Activated CD8-positive, alpha-beta memory T cell treated with anti-CD3 and anti-CD28 coated beads, Interleukin-2, amount 10 ng/mL, durations not matched to agents 7 days and 5 days (primary cell): ENCODE data around the gene CHRM2. TPM values are rescaled to one million over a fixed set of nuclear protein-coding genes. Genes with fewer than 3 reads are reported as not detected.

Experiments used
- ATAC-seq: fragments of 150-1000 bp; cut with Tn5 transposase; one replicate; pipeline ENCODE4 v1.10.0; 2021; ENCODE audit warnings: moderate library complexity
- CTCF ChIA-PET: fragments of 350-600 bp; sonication (Branson Sonifier 250); formaldehyde crosslinking; loops from one replicate; lab custom pipeline; 2021; ENCODE audit warnings: antibody characterized with exemption; lab: Charles Lee
- DNase-seq: peaks from one replicate; pipeline ENCODE4 v3.0.0-alpha.2; 2020
- H3K27ac Mint-ChIP-seq: one replicate; pipeline ENCODE4 v1.8.0; 2021; ENCODE audit warnings: mild to moderate bottlenecking, mixed read lengths
- H3K27me3 Mint-ChIP-seq: one replicate; pipeline ENCODE4 v1.8.0; 2021; ENCODE audit warnings: mixed read lengths
- H3K36me3 Mint-ChIP-seq: one replicate; pipeline ENCODE4 v1.8.0; 2021; ENCODE audit warnings: mild to moderate bottlenecking, mixed read lengths
- H3K4me1 Mint-ChIP-seq: one replicate; pipeline ENCODE4 v1.8.0; 2021; ENCODE audit warnings: mixed read lengths
- H3K4me3 Mint-ChIP-seq: one replicate; pipeline ENCODE4 v1.8.0; 2021; ENCODE audit warnings: mild to moderate bottlenecking, moderate library complexity, mixed read lengths
- H3K9me3 Mint-ChIP-seq: one replicate; pipeline ENCODE4 v1.8.0; 2022; ENCODE audit warnings: low read depth, mixed read lengths
- total RNA-seq, 2 experiments: library from RNA; stranded (reverse); gene quantifications; one replicate each; pipeline ENCODE4 v1.2.3, GENCODE V29; 2021

CHRM2 gene
- total RNA-seq, 2 experiments from 2014 or later: not detected

DNA sequence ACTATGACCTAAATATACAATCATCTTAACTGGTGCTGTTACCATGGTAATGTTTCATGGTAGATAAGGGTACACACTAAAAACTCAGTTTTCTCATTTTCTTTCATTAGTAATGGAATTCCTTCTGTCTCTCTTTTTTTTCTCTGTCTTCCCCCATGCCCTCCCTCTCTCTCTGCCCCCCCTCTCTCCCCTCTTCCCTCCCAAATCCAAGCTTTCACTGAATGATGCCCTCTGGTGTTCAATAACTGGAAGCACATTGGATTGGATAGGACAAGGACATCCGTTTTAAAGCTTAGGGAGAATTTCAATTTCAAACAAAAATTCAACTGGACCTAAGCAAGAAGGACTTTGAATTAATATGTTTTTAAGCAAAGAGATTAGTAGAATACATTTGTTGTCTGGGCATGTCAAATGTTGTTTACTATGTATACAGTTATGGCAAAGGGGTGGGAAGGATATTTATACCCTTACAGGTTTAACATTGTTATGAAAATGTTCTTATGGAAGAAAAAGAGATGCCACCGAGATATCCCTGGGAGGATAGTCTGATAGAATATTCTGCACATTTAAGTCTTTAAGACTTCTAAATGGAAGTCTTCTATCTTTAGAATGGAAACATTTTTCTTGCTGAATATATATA lies 6.1 kb downstream of the CHRM2 start:
- no peak overlapping the region for H3K27ac Mint-ChIP-seq
- no peaks in the 10 kb centered on the region for H3K4me1 Mint-ChIP-seq
- CTCF ChIA-PET: interaction anchor here (0.9 kb wide), 1 partner anchor 10 kb away, joined by 3 read pairs; no protein-coding TSS in a partner anchor
- H3K9me3 Mint-ChIP-seq: no peaks in the 10 kb centered on the region
- DNase-seq (no peak), ATAC-seq (no peak)
- H3K4me3 Mint-ChIP-seq: no peak overlapping the region
- H3K27me3 Mint-ChIP-seq: peaks cover 26% of the 10 kb centered on the region
- peaks cover 2% of the 10 kb centered on the region for H3K36me3 Mint-ChIP-seq

DNA sequence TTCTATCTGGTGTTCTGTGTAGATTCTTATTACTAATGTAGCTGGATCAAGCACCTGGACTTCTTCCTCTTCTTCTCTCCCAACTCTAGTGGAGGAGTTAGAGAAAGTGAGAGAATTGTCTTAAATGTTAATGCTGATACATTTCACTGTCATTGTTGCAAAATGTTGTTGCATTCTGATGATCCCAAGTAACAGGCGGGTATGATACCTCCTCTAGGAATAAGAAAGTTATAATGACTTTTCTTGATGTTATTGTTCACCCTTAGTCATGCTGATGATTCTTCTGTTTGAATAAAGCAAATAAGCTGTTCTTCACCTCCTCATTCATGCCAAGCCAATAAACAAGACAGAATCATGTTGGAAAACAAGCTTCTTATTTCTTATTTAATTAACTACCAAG lies 9.1 kb downstream of the CHRM2 start:
- Mint-ChIP-seq H3K27ac (no peak overlapping the region), H3K9me3 (no peaks in the 10 kb centered on the region), H3K27me3 (no peaks in the 10 kb centered on the region), H3K4me1 (no peaks in the 10 kb centered on the region), H3K4me3 (no peak overlapping the region), H3K36me3 (no peaks in the 10 kb centered on the region)
- CTCF ChIA-PET: no interaction called here
- ATAC-seq (no peak), DNase-seq (no peak)

DNA sequence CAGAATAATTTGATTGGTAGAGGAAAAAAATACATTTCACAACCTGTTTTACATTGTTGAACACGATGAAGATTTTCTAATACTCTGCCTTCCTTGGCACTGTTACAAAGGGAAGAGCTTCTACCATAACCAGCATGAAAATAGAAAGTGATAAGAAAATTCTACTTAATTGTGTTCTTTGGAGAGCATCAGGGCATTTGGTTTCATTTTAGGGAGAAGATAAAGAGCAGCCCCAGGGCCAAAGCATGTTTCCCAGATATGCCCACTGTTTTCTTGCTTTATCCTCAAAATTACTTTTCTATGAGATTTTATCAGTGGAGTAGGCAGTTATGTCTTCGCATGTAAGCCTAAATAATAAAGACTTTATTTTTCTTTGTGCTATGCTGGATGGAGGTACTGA lies 9.5 kb downstream of the CHRM2 start:
- CTCF ChIA-PET: no interaction called here
- Mint-ChIP-seq H3K4me3 (no peak overlapping the region), H3K36me3 (no peaks in the 10 kb centered on the region)

DNA sequence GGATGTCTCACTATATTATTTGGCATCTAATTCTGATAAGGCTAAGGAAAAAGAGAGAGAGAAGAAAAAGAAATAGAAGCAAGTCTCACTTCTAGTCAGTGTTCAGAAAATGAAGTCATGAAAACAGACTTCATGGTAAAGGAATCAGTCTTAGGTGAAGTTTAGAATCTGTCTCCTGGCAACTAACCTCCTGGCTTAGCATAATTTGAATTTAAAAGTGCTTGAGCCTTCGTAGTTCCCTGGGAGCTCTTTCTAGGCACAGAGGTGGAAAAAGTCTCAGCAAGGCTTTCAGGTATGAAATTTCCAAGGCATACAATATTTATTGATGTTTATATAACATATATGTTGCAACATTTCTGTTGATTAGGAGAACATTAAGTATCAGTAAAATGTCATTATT lies 10.4 kb downstream of the CHRM2 start:
- no peaks in the 10 kb centered on the region for H3K27me3 Mint-ChIP-seq
- ATAC-seq (no peak), DNase-seq (no peak)
- no peaks in the 10 kb centered on the region for H3K4me1 Mint-ChIP-seq
- no peak overlapping the region for H3K4me3 Mint-ChIP-seq
- H3K27ac Mint-ChIP-seq: no peak overlapping the region
- CTCF ChIA-PET: no interaction called here
- H3K9me3 Mint-ChIP-seq: no peaks in the 10 kb centered on the region
- H3K36me3 Mint-ChIP-seq: no peaks in the 10 kb centered on the region

More for the DNA sequence above, 9.5 kb downstream of the CHRM2 start:
- H3K27me3 Mint-ChIP-seq: no peaks in the 10 kb centered on the region
- H3K9me3 Mint-ChIP-seq: no peaks in the 10 kb centered on the region
- DNase-seq (no peak), ATAC-seq (no peak)
- no peak overlapping the region for H3K27ac Mint-ChIP-seq
- no peaks in the 10 kb centered on the region for H3K4me1 Mint-ChIP-seq

DNA sequence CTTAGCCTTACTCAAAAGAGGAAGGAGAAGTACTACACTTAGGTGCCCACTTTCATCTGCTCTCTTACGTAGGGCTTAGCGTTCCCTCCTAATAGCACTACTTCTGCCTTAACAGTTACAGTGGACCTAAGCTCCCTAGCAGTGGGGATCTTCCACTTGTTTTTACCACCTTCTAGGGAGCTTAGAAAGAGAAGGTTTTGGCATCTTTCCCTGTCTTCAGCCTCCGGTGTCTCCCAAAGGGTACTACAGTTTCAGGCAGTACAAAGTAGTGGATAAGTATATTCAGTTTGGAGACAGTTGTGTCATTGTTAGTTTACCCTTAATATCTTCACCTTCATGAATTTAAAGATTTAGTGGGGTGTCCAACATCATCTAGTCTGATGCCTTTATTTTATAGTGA lies 14.6 kb downstream of the CHRM2 start:
- no peak overlapping the region for H3K27ac Mint-ChIP-seq
- no peaks in the 10 kb centered on the region for H3K27me3 Mint-ChIP-seq
- DNase-seq: no peak
- peaks cover 2% of the 10 kb centered on the region for H3K9me3 Mint-ChIP-seq
- no peak overlapping the region for H3K4me3 Mint-ChIP-seq
- CTCF ChIA-PET: no interaction called here
- H3K36me3 Mint-ChIP-seq: no peaks in the 10 kb centered on the region
- ATAC-seq: no peak
- no peaks in the 10 kb centered on the region for H3K4me1 Mint-ChIP-seq

DNA sequence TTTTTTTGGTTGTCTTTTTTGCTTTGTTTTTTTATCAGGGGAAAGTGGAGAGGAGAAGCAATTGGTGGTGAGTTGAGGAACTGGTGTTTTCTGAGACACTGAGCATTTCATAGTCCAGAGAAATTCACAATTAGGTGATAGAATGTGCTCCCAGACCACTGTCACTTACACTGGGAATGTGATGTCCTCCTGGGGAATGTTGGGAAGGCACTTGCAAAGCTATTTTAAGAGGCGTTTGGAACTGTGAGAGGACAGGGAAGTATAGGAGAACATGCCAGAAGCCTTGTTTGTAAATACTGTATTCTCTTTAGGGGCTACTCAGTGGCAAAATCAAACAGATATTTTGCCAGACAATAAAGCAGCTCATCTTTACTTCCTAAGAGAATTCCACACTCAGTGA lies 16.0 kb downstream of the CHRM2 start:
- Mint-ChIP-seq H3K9me3 (peaks cover 2% of the 10 kb centered on the region), H3K27me3 (no peaks in the 10 kb centered on the region), H3K36me3 (no peaks in the 10 kb centered on the region), H3K4me1 (no peaks in the 10 kb centered on the region), H3K27ac (no peak overlapping the region), H3K4me3 (no peak overlapping the region)
- no peak for ATAC-seq
- CTCF ChIA-PET: interaction anchor here (0.8 kb wide), 1 partner anchor 10 kb away, joined by 3 read pairs; no protein-coding TSS in a partner anchor
- no peak for DNase-seq

DNA sequence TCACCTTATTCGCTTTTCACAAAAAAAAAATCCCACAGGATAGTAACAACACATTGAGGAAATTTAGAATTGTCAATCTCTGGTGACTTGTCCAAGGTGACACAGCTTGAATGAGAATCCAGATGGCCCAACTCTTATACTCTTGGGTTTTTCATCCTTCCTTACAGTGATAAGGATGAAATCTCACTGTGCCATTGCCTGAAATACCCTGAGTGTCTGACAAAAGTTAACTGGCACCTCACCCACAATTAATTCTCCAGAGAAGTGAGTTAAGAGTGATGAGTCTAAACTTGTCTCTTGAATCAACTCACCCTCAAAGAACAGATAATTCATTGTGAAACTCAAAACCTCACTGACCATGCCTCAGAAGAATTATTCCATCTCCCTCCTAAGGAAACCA lies 18.9 kb downstream of the CHRM2 start:
- Mint-ChIP-seq H3K27ac (no peak overlapping the region), H3K4me1 (no peaks in the 10 kb centered on the region), H3K27me3 (no peaks in the 10 kb centered on the region), H3K36me3 (no peaks in the 10 kb centered on the region), H3K4me3 (no peak overlapping the region), H3K9me3 (peaks cover 3% of the 10 kb centered on the region)
- CTCF ChIA-PET: no interaction called here
- DNase-seq (no peak), ATAC-seq (no peak)

DNA sequence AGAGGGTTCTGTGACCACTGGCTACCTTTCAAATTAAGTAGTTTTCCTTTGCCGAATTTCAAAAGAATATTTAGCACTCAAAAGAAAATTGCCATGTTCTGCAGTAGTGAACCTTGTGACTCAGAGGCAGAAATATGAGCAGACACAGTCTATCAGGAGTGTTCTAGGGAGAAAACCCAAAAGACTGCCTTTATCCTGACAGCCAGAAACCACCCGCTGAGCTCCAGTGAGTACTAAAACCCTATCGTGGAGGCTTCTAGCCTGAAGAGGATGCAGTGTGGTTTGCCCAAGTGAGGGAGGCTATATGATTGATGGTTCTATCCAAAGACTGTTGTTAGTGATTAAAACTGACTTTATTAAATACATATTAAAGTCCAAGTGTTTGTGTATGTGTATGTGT lies 21.9 kb downstream of the CHRM2 start:
- H3K4me3 Mint-ChIP-seq: no peak overlapping the region
- DNase-seq (no peak), ATAC-seq (no peak)
- no peaks in the 10 kb centered on the region for H3K36me3 Mint-ChIP-seq
- CTCF ChIA-PET: no interaction called here
- H3K27ac Mint-ChIP-seq: no peak overlapping the region
- no peaks in the 10 kb centered on the region for H3K4me1 Mint-ChIP-seq
- H3K9me3 Mint-ChIP-seq: peaks cover 6% of the 10 kb centered on the region
- no peaks in the 10 kb centered on the region for H3K27me3 Mint-ChIP-seq

DNA sequence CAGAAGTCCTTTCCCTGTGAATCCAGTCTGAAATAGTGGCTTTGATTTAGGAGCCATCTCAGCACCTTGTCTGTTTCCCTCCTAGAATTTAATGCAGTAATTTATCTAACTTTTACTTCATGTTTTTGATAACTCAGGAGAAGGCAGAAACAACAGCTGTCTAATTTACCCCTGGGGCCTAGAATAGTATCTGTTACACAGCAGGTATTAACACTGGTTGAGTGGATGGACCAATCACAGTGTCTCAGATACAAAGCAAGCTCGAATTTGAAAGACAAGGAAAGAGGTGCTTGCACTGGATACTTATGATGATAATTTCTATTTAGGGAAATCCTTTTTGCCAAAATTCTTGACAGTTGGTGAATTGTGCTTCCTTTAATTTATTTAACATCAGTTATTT lies 23.4 kb downstream of the CHRM2 start:
- no peaks in the 10 kb centered on the region for H3K27me3 Mint-ChIP-seq
- no peak overlapping the region for H3K4me3 Mint-ChIP-seq
- ATAC-seq: no peak
- DNase-seq: no peak
- no peak overlapping the region for H3K27ac Mint-ChIP-seq
- CTCF ChIA-PET: no interaction called here
- peaks cover 8% of the 10 kb centered on the region for H3K9me3 Mint-ChIP-seq
- H3K4me1 Mint-ChIP-seq: no peaks in the 10 kb centered on the region
- H3K36me3 Mint-ChIP-seq: no peaks in the 10 kb centered on the region

DNA sequence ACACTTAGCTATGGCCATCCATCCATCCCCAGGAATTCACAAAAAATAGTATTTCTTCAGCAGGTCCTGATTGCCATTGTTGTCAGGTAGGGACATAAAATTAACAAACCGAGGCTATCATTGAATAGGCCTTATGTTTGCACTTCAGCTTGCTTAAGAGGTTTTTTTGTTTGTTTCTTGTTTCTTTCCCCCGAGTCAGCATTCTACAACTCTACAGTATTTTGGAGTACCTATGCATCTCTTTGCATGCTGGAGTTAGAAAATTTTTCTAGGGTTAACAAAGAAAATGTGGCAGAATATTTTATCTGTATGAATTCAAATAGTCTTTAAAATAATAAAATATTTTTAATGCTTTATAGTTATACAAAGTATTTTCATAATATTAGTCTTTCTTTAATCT lies 26.3 kb downstream of the CHRM2 start:
- Mint-ChIP-seq H3K27ac (no peak overlapping the region), H3K9me3 (peaks cover 9% of the 10 kb centered on the region), H3K4me3 (no peak overlapping the region), H3K27me3 (no peaks in the 10 kb centered on the region), H3K36me3 (no peaks in the 10 kb centered on the region), H3K4me1 (no peaks in the 10 kb centered on the region)
- no peak for ATAC-seq
- CTCF ChIA-PET: no interaction called here
- DNase-seq: no peak

DNA sequence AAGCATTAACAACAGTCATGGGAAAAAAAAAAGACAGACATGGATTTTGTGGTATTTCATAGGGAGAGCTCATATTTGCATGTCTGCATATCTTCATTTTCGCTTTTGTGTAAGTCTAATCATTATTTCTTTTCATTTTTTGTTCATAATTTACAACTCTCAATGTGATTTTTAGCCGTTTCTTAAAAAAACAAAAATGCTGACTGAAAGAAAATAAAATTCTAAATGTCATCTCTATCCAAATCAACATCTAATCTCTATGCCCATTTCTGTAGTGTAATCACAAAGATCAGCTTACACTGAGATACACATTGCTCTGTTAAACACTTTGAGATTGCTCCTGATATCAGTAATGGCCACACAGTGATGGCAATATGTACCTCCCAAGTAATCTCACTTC lies 29.2 kb downstream of the CHRM2 start:
- no peaks in the 10 kb centered on the region for H3K36me3 Mint-ChIP-seq
- DNase-seq (no peak), ATAC-seq (no peak)
- CTCF ChIA-PET: no interaction called here
- peaks cover 6% of the 10 kb centered on the region for H3K9me3 Mint-ChIP-seq
- H3K27ac Mint-ChIP-seq: no peak overlapping the region
- no peak overlapping the region for H3K4me3 Mint-ChIP-seq
- no peaks in the 10 kb centered on the region for H3K27me3 Mint-ChIP-seq
- no peaks in the 10 kb centered on the region for H3K4me1 Mint-ChIP-seq

DNA sequence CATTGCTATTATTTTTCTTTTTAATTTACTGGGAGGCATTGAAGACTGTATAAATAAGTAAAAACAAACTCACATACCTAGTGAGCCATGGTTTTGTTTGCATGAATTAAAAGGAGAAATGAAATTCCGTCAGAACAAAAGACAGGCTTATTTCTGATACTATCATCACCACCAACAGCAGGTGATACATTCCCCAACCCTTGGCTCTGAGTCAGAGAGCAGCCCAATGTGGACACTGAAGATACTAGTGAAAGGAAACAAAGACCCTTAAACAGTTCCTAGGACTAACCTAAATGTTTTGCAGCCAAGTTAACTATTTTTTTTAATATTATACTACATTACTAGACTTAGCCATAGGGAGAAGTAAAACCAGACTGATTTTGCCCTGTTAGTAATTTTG lies 31.6 kb downstream of the CHRM2 start:
- H3K27ac Mint-ChIP-seq: no peak overlapping the region
- H3K9me3 Mint-ChIP-seq: peaks cover 4% of the 10 kb centered on the region
- no peak overlapping the region for H3K4me3 Mint-ChIP-seq
- no peak for ATAC-seq
- no peaks in the 10 kb centered on the region for H3K36me3 Mint-ChIP-seq
- no peaks in the 10 kb centered on the region for H3K4me1 Mint-ChIP-seq
- no peak for DNase-seq
- CTCF ChIA-PET: no interaction called here
- H3K27me3 Mint-ChIP-seq: no peaks in the 10 kb centered on the region

DNA sequence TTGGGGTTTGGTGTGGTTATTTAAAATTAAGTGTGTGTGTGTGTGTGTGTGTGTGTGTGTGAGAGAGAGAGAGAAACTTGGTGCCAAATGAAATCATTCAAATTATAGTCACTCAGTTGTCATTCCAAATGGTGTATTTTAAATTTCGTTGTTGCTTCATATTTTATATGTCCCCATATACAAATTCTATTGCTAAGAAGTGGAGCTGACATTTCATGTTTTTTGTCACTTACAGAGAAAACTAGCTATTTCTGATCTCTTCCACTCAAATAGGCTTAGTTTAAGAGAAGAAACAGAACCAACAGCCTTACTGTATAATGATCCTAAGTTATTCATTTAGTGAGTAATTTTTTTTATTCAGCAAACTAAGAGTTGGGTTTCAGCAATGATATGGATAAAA lies 42.3 kb downstream of the CHRM2 start:
- DNase-seq (no peak), ATAC-seq (no peak)
- CTCF ChIA-PET: no interaction called here
- Mint-ChIP-seq H3K4me3 (no peak overlapping the region), H3K36me3 (no peaks in the 10 kb centered on the region), H3K9me3 (no peaks in the 10 kb centered on the region), H3K4me1 (no peaks in the 10 kb centered on the region), H3K27me3 (no peaks in the 10 kb centered on the region), H3K27ac (no peak overlapping the region)

DNA sequence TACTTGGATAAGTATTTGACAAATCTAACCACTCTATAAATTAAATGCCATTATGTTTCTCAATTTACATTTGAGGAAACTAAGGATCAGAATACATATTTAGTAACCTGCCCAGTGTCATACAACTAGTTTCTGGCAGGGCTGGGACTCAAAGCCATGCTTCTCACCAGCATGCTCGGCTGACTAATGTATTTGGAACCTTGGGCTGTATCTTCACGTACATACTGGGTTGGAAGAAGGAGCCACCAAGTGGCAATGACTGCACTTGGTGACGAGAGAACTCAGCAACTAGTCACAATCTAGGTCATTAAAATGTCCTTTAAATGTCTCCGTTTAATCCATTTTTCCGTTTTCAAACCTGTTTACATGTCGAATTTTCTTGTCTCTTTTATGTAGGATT lies 42.9 kb downstream of the CHRM2 start:
- CTCF ChIA-PET: no interaction called here
- H3K27ac Mint-ChIP-seq: no peak overlapping the region
- no peaks in the 10 kb centered on the region for H3K9me3 Mint-ChIP-seq
- H3K4me3 Mint-ChIP-seq: no peak overlapping the region
- no peak for DNase-seq
- H3K36me3 Mint-ChIP-seq: no peaks in the 10 kb centered on the region
- no peaks in the 10 kb centered on the region for H3K4me1 Mint-ChIP-seq
- H3K27me3 Mint-ChIP-seq: no peaks in the 10 kb centered on the region
- no peak for ATAC-seq

DNA sequence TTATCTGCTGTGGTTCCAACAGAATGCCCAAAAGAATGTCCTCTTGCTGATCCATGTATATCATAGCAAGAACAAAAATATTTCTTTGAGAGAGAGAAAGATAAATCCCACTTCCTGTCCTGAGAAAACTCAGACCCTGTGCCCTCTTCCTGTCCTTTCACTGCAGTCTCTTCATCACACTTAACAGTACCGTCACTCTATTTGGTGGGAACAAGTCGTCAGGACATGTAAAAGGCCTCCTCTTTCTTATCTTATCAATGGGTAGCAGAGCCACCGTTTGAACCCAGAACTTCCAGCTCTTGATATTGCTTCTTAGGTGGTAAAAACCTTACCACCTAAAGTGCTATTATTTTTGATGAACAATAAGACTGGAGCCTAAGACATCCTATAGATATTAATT lies 43.9 kb downstream of the CHRM2 start:
- no peaks in the 10 kb centered on the region for H3K4me1 Mint-ChIP-seq
- CTCF ChIA-PET: no interaction called here
- H3K27me3 Mint-ChIP-seq: no peaks in the 10 kb centered on the region
- ATAC-seq: no peak
- H3K36me3 Mint-ChIP-seq: no peaks in the 10 kb centered on the region
- H3K4me3 Mint-ChIP-seq: no peak overlapping the region
- H3K27ac Mint-ChIP-seq: no peak overlapping the region
- no peak for DNase-seq
- H3K9me3 Mint-ChIP-seq: peaks cover 2% of the 10 kb centered on the region
